HG03432 (cell line): ENCODE results near the gene ENPP3.
"Not testable (repeated sequence)": the region's sequence is repeated elsewhere in the genome, so short reads cannot be mapped to it uniquely, and the experiment has no call there.

Experiments used
- ATAC-seq: cut with Tn5 transposase; IDR thresholded peaks from one replicate; pipeline ENCODE4 v1.9.1; 2021; ENCODE audit warnings: mild to moderate bottlenecking, moderate library complexity; ENCODE audit not compliant: unreplicated experiment

Gene ENPP3

GRCh38 chr6:131731224-131731623 is 94.1 kb downstream of the ENPP3 start:
- ATAC-seq = no peak

- no peak for ATAC-seq
Observed at GRCh38 chr6:131733376-131734016, 96.4 kb downstream of the ENPP3 start.

- no peak for ATAC-seq
Observed at GRCh38 chr6:131736003-131736596, 99.0 kb downstream of the ENPP3 start.

- no peak for ATAC-seq
Observed at GRCh38 chr6:131736811-131737210, 99.7 kb downstream of the ENPP3 start.

GRCh38 chr6:131739136-131739535 is 102.0 kb downstream of the ENPP3 start:
- no peak for ATAC-seq

GRCh38 chr6:131740161-131740560 is 103.1 kb downstream of the ENPP3 start:
- ATAC-seq = no peak

GRCh38 chr6:131741688-131742393 is 104.7 kb downstream of the ENPP3 start:
- no peak for ATAC-seq

GRCh38 chr6:131744432-131745287 is 107.6 kb downstream of the ENPP3 start:
- ATAC-seq = no peak

GRCh38 chr6:131745476-131745875 is 108.4 kb downstream of the ENPP3 start:
- no peak for ATAC-seq

- ATAC-seq = no peak
Observed at GRCh38 chr6:131747821-131748353, 110.8 kb downstream of the ENPP3 start.

- no peak for ATAC-seq
Observed at GRCh38 chr6:131749023-131749422, 111.9 kb downstream of the ENPP3 start.

- not testable (repeated sequence) for ATAC-seq
Observed at GRCh38 chr6:131751012-131751715, 114.1 kb downstream of the ENPP3 start.

- ATAC-seq = no peak
Observed at GRCh38 chr6:131754088-131754487, 117.0 kb downstream of the ENPP3 start.

GRCh38 chr6:131754715-131755567 is 117.8 kb downstream of the ENPP3 start:
- no peak for ATAC-seq

- no peak for ATAC-seq
Observed at GRCh38 chr6:131755597-131755996, 118.5 kb downstream of the ENPP3 start.

GRCh38 chr6:131756039-131756438 is 118.9 kb downstream of the ENPP3 start:
- no peak for ATAC-seq

GRCh38 chr6:131758920-131759319 is 121.8 kb downstream of the ENPP3 start:
- no peak for ATAC-seq

- no peak for ATAC-seq
Observed at GRCh38 chr6:131761060-131761761, 124.1 kb downstream of the ENPP3 start.

GRCh38 chr6:131761762-131762067 is 124.6 kb downstream of the ENPP3 start:
- no peak for ATAC-seq
